Ovary (tissue), 9 donors: ENCODE results near the gene THRA. TPM values are rescaled to one million over a fixed set of nuclear protein-coding genes. Genes with fewer than 3 reads are reported as not detected.
A peak's percentile ranks its signal among the peaks of the same experiment; 100 is the strongest.

Experiments
- DNase-seq, 5 donors: peaks; one replicate each; pipeline ENCODE4 v3.0.0-alpha.2; 2019 to 2020
- H3K27ac ChIP-seq, 2 donors: fragments of 200-600 bp; one replicate each; pipeline versions ENCODE4 v1.5.1 to v1.8.0; 2019 to 2022
- H3K27me3 ChIP-seq: fragments of 200-600 bp; one replicate; pipeline ENCODE4 v1.8.0; 2022
- H3K36me3 ChIP-seq: fragments of 200-600 bp; sonication (generic); one replicate; pipeline ENCODE4 v1.5.1; 2019
- H3K4me1 ChIP-seq: one replicate; pipeline ENCODE4 v1.8.1; 2013; ENCODE audit warnings: mild to moderate bottlenecking, moderate library complexity; ENCODE audit not compliant: insufficient read depth
- H3K4me3 ChIP-seq: fragments of 200-600 bp; sonication (generic); one replicate; pipeline ENCODE4 v1.5.1; 2017
- H3K9me3 ChIP-seq, 2 donors: fragments of 200-600 bp in 1 of 2; sonication (generic) in 1 of 2; one replicate each; pipeline versions ENCODE4 v1.5.1 to v1.8.1; 2013 to 2019; ENCODE audit warnings: mild to moderate bottlenecking in 1 of 2, moderate library complexity in 1 of 2
- EP300 ChIP-seq: sonication (generic); formaldehyde crosslinking; IDR thresholded peaks from one replicate; pipeline ENCODE4 v1.6.1; 2017; ENCODE audit warnings: antibody characterized with exemption
- POLR2A ChIP-seq: fragments of 450-650 bp; IDR thresholded peaks from one replicate; pipeline ENCODE4 v1.6.1; 2017; ENCODE audit warnings: antibody characterized with exemption, mild to moderate bottlenecking, moderate library complexity
- WGBS, 3 donors: extraction: QIAGEN DNeasy Blood & Tissue Kit in 1 of 3; methylation state at CpG; one replicate each; pipeline versions ENCODE4 v1.1.5 to v1.1.7; 2013 to 2017; 5-methylcytosine and 5-hydroxymethylcytosine counted together
- intact Hi-C, 4 donors: fragments of 100-400 bp; cut with DNase I; formaldehyde crosslinking; loops; one replicate each; pipeline versions ENCODE4 v1.11.0 to v1.15.1; 2022 to 2023
- polyA plus RNA-seq, 2 donors: library from polyadenylated mRNA; stranded (reverse); fragments of 200-250 nt in 1 of 2; fragments of 350-450 nt in 1 of 2; fragmentation: Illumina TruSeq in 1 of 2; extraction: RNeasy Lipid Tissue Mini Kit (QIAGEN cat#74804) in 1 of 2; gene quantifications; one replicate each; pipeline ENCODE4 v1.2.3, GENCODE V29; 2013 to 2014
- total RNA-seq, 7 donors: library from RNA; depleted of rRNA in 2 of 7; stranded (reverse); fragments of >200 nt in 2 of 7; fragmentation: NEBNext Ultra II Directional in 3 of 7; extraction: Animal tissue kit (Norgen Biotek cat#: 25700) in 3 of 7; gene quantifications; one replicate each; pipeline versions ENCODE4 v1.1.0 to v1.2.4, GENCODE V29; 2016 to 2023
- TF ChIP-seq, protein P1 (sequence below), 3 donors: fragments of 450-650 bp in 2 of 3; fragments of 200-600 bp in 1 of 3; IDR thresholded peaks; one replicate each; pipeline versions ENCODE4 v1.5.1 to v1.8.0; 2016 to 2022; ENCODE audit warnings: antibody characterized with exemption in 3 of 3, mild to moderate bottlenecking in 1 of 3
- donor health status: DM: no; HTN: no; CAD: no; lungs with moderate emphysema.
- donor health status: DM: no; HTN: no; CAD: no.
- donor health status: Bipolar disorder and iron deficiency.
- donor health status: DM: yes; HTN: yes; CAD: no.
- donor health status: DM: no; HTN: no; CAD: no.
- donor health status: DM: yes; HTN: yes; CAD: no.

THRA gene
- total and polyA plus RNA-seq, 9 donors = 51.4 to 129 (median 87.2) TPM

DNA sequence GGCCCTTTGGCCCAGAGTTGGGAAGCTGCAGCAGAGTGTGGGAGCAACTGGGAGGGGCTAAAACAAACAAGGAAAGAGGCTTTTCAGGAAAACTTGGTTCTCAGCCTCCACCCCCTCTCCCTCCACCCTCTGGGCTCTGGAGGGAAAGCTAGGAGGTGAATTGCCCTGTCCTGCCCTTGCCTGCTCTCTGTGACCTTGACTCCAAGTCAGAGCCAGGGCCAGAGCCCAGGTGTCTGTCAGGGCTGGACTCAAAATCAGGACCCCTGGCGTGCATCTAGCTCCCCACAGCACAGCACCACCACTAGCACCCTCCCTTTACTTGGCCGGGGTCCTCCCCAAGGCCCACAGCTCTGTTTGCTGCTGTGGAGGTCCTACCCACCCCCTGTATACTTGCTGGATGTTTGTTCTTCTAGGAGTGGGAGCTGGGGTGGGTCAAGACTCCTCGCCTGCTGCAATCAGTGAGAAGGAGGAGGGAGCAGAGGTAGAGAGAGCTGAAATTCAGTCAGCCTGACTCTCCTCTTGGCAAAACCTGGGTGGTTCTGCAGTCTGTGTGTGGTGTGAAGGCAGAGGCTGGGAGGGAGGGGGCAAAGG lies 40.4 kb downstream of the THRA start:
- DNase-seq = peak; percentile 48 to 61 (median 53)
- no peaks in the 10 kb centered on the region for H3K27me3 ChIP-seq
- H3K27ac ChIP-seq = peak overlapping the region; percentile 74 to 89
- H3K4me3 ChIP-seq = no peak overlapping the region
- no peaks in the 10 kb centered on the region for H3K9me3 ChIP-seq
- H3K36me3 ChIP-seq = no peaks in the 10 kb centered on the region
- WGBS, 3 donors = 9 to 19% (median 17%) methylated on average over 3 of the region's 3 CpGs
- TF ChIP-seq, protein P1, sequence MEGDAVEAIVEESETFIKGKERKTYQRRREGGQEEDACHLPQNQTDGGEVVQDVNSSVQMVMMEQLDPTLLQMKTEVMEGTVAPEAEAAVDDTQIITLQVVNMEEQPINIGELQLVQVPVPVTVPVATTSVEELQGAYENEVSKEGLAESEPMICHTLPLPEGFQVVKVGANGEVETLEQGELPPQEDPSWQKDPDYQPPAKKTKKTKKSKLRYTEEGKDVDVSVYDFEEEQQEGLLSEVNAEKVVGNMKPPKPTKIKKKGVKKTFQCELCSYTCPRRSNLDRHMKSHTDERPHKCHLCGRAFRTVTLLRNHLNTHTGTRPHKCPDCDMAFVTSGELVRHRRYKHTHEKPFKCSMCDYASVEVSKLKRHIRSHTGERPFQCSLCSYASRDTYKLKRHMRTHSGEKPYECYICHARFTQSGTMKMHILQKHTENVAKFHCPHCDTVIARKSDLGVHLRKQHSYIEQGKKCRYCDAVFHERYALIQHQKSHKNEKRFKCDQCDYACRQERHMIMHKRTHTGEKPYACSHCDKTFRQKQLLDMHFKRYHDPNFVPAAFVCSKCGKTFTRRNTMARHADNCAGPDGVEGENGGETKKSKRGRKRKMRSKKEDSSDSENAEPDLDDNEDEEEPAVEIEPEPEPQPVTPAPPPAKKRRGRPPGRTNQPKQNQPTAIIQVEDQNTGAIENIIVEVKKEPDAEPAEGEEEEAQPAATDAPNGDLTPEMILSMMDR (IDR thresholded peaks at IDR 0.05) = no peak
- peak; percentile 9 for TF ChIP-seq POLR2A
- peaks cover 45% of the 10 kb centered on the region for H3K4me1 ChIP-seq
- intact Hi-C loops = no loop called here

DNA sequence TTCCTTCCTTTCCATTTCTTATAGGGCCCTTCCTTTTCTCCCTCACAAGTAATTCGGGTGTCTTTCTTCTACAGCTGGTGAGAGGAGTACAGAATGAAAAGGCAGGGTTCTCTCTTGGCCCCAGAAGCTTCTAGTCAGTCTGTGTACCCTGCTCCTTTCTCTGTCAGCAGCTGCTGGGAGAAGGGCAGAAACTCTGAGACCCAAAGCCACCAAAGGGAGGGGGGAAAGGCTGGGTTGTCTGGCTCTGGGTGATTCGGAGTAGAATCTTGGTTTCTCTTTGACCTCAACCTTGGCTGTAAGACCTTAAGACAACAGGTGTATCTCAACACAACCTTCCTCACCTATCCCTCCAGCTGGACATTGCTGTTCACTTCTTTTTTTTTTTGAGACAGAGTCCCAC lies 40.9 kb downstream of the THRA start:
- Histone ChIP-seq H3K27ac (peak overlapping the region; percentile 74 to 89), H3K4me3 (no peak overlapping the region), H3K27me3 (no peaks in the 10 kb centered on the region), H3K9me3 (no peaks in the 10 kb centered on the region), H3K4me1 (peaks cover 45% of the 10 kb centered on the region), H3K36me3 (no peaks in the 10 kb centered on the region)
- intact Hi-C loops = no loop called here
- WGBS, 3 donors = 13 to 17% (median 16%) methylated on average over 2 of the region's 2 CpGs
- TF ChIP-seq POLR2A = no peak
- TF ChIP-seq, protein P1 (IDR thresholded peaks at IDR 0.05) = no peak
- TF ChIP-seq EP300 = no peak
- DNase-seq = no peak

DNA sequence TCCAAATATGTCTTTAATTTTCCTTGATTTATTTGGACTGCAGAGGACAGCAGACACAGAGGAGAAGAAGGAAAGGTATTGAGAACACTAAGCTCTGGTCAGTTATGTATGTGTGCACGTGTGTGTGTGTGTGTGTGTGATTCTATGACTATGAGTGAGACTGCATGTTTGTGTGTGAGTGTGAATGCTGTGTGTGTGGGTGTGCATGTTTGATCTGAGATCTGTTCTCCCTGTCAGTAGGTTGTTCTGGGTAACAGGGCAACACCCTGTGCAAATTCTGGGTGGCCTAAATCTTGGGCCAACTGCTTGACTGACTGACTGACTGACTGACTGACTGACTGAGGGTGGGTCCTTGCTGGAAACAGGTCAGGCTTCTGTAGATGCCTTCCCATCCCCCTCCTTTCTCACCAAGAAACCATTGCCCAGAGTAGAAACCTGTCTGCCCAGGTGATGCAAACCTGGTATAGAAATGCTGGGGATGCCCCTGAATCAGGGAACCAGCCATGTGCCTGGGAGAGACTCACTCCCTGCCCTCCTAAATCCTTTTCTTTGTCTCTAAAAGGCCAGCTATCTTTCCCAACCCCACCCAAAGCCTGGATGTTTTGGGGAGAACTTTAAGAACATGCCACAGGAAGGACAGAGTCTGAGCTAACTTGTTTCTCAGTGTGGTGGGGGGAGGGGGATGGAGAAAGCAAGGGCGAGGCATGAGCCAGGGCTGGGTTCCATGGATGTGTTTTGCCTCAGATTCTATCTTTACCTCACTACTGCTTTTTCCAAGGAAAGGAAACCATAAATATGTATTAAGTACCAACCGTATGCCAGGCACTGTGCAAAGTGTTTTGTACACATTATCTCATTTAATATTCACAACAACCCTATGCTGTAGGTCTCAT lies 42.1 kb downstream of the THRA start:
- no peak overlapping the region for H3K4me3 ChIP-seq
- H3K27me3 ChIP-seq = no peaks in the 10 kb centered on the region
- peak overlapping the region; percentile 89 to 91 for H3K27ac ChIP-seq
- peaks cover 51% of the 10 kb centered on the region for H3K4me1 ChIP-seq
- intact Hi-C loops = loop anchor here in 2 of 4 donors (5.0 kb wide), 2 partner anchors 33 to 43 kb away; partner anchors contain the start of gene THRA (in 1 of the 2)
- WGBS, 3 donors = 28 to 32% (median 32%) methylated on average over 3 of the region's 3 CpGs
- peak; percentile 41 to 60 (median 44) for DNase-seq
- H3K36me3 ChIP-seq = no peaks in the 10 kb centered on the region
- no peak for TF ChIP-seq POLR2A
- TF ChIP-seq, protein P1 (IDR thresholded peaks at IDR 0.05) = no peak
- TF ChIP-seq EP300 = no peak
- no peaks in the 10 kb centered on the region for H3K9me3 ChIP-seq

DNA sequence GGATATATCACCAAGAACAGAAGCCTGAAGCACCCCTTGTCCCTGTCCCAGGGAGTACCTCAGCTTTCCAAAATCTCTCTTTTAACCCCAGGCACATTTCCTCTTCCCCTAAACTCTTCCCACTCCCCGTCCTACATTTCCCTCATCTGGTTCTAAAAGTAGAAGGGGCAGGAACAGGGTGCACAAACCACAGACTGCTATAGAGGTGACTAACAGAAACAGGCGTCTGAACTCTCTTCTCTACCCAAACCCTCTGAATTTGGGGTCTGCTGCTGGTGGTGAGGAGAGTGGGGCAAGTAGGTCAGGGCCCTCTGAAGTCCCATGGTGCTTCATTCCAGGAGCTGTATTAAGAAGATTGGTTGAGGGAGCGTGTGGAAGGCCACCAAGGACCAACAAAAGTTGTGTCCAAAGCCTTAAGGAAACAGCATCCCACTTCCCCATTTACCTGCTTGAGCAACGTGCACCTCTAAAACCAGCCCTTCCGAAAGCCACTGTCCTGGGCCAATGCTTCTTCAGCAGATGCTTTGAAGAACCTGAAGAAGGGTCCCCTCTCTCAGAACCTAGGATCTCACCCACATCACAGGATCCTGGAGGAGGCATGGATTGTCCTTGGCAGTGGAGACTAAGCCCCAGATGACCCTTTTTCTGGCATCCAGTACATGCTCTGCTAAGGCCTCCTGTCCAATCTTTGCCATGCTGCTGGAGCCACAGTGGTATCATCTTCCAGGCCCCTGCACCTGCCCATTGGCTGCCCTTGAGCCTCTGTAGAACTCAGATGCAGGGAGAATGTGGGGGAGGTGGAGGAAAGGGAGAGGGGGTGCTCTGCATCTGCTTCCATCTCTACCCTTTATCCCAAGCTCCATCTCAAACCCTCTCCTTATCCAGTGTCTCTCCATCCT lies 43.3 kb downstream of the THRA start:
- Histone ChIP-seq H3K27me3 (no peaks in the 10 kb centered on the region), H3K4me1 (peaks cover 53% of the 10 kb centered on the region), H3K4me3 (no peak overlapping the region), H3K27ac (peak overlapping the region; percentile 89 to 91), H3K9me3 (no peaks in the 10 kb centered on the region), H3K36me3 (no peaks in the 10 kb centered on the region)
- peak in 2 of 5 donors; percentile 33 to 34 for DNase-seq
- intact Hi-C loops = loop anchor here in 2 of 4 donors (5.0 kb wide), 2 partner anchors 34 to 44 kb away; partner anchors contain the start of gene THRA (in 1 of the 2)
- 72 to 73% (median 73%) methylated on average over 5 of the region's 5 CpGs for WGBS, 3 donors
- TF ChIP-seq EP300 (no peak), POLR2A (no peak)
- TF ChIP-seq, protein P1 (IDR thresholded peaks at IDR 0.05) = no peak
